Thoracic aorta (tissue), 2 donors: ENCODE data around the gene MEIKIN. TPM values are rescaled to one million over a fixed set of nuclear protein-coding genes. Genes with fewer than 3 reads are reported as not detected.

ENCODE experiments used
- ATAC-seq: fragments of 150-250 bp; one replicate; pipeline ENCODE4 v1.8.0; 2017; ENCODE audit warnings: low read depth; ENCODE audit not compliant: insufficient number of reproducible peaks, low FRiP score
- DNase-seq: peaks from one replicate; pipeline ENCODE4 v3.0.0-alpha.2; 2020; ENCODE audit warnings: low spot score
- H3K27ac ChIP-seq, 2 donors: fragments of 200-600 bp; sonication (generic); 1 replicate in 1 of 2; 2 replicates in 1 of 2; pipeline ENCODE4 v1.5.1; 2016; ENCODE audit warnings: mild to moderate bottlenecking in 2 of 2, moderate library complexity in 2 of 2
- H3K27me3 ChIP-seq: fragments of 200-600 bp; sonication (generic); replicated peaks from 2 replicates; pipeline ENCODE4 v1.6.0; 2016; ENCODE audit warnings: mild to moderate bottlenecking; ENCODE audit not compliant: insufficient read depth
- H3K36me3 ChIP-seq: fragments of 200-600 bp; sonication (generic); one replicate; pipeline ENCODE4 v1.5.1; 2016
- H3K4me1 ChIP-seq, 2 donors: fragments of 200-600 bp; sonication (generic); 1 replicate in 1 of 2; 2 replicates in 1 of 2; pipeline versions ENCODE4 v1.5.1 to v1.6.0; 2016; ENCODE audit warnings: low read depth in 2 of 2, mild to moderate bottlenecking in 1 of 2; ENCODE audit not compliant: control insufficient read depth in 1 of 2
- H3K4me3 ChIP-seq: fragments of 200-600 bp; sonication (generic); 2 replicates; pipeline ENCODE4 v1.5.1; 2016; ENCODE audit warnings: mild to moderate bottlenecking
- H3K9me3 ChIP-seq: fragments of 200-600 bp; sonication (generic); 2 replicates; pipeline ENCODE4 v1.5.1; 2016
- total RNA-seq, 2 donors: library from RNA; depleted of rRNA; stranded (reverse); fragments of >200 nt; gene quantifications; one replicate each; pipeline versions ENCODE4 v1.1.0 to v1.2.3, GENCODE V29; 2016
- TF ChIP-seq, protein P1 (sequence below): fragments of 200-600 bp; sonication (generic); IDR thresholded peaks from one replicate; pipeline ENCODE4 v1.5.1; 2019; ENCODE audit warnings: antibody characterized with exemption

MEIKIN gene
- total RNA-seq, 2 donors from 2014 or later = not detected

DNA sequence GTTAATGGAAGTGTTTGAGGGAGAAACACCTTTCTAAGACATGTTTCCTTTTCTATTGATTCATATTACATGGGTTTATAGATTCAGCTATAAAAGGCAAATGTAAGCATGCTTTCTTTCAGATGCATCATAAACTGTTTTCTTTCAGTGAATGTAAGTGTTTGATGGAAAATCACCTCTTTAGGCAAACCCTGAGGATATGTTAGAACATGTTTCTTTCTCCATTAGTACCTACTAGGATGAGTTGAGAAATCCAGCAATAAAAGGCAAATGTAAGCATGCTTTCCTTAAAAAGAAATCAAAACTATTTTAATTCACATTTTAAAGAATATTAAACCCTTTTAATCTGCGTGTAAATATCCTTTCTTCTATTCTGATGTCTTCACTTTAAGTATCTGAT, 180.2 kb downstream of the MEIKIN start:
- Histone ChIP-seq H3K27ac (no peak overlapping the region), H3K9me3 (no peaks in the 10 kb centered on the region), H3K36me3 (no peaks in the 10 kb centered on the region), H3K27me3 (no peaks in the 10 kb centered on the region), H3K4me1 (peaks cover 14 to 27% of the 10 kb centered on the region in 2 donors), H3K4me3 (no peak overlapping the region)
- TF ChIP-seq, protein P1, sequence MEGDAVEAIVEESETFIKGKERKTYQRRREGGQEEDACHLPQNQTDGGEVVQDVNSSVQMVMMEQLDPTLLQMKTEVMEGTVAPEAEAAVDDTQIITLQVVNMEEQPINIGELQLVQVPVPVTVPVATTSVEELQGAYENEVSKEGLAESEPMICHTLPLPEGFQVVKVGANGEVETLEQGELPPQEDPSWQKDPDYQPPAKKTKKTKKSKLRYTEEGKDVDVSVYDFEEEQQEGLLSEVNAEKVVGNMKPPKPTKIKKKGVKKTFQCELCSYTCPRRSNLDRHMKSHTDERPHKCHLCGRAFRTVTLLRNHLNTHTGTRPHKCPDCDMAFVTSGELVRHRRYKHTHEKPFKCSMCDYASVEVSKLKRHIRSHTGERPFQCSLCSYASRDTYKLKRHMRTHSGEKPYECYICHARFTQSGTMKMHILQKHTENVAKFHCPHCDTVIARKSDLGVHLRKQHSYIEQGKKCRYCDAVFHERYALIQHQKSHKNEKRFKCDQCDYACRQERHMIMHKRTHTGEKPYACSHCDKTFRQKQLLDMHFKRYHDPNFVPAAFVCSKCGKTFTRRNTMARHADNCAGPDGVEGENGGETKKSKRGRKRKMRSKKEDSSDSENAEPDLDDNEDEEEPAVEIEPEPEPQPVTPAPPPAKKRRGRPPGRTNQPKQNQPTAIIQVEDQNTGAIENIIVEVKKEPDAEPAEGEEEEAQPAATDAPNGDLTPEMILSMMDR = no peak
- ATAC-seq = no peak
- DNase-seq = no peak

GRCh38 chr5:131763968-131764367, 181.5 kb downstream of the MEIKIN start:
- ATAC-seq (no peak), DNase-seq (no peak)
- no peaks in the 10 kb centered on the region for H3K36me3 ChIP-seq
- H3K27ac ChIP-seq = no peak overlapping the region
- H3K4me3 ChIP-seq = no peak overlapping the region
- TF ChIP-seq, protein P1 = no peak
- H3K9me3 ChIP-seq = no peaks in the 10 kb centered on the region
- H3K4me1 ChIP-seq = peaks cover 15 to 18% of the 10 kb centered on the region in 2 donors
- H3K27me3 ChIP-seq = no peaks in the 10 kb centered on the region

DNA sequence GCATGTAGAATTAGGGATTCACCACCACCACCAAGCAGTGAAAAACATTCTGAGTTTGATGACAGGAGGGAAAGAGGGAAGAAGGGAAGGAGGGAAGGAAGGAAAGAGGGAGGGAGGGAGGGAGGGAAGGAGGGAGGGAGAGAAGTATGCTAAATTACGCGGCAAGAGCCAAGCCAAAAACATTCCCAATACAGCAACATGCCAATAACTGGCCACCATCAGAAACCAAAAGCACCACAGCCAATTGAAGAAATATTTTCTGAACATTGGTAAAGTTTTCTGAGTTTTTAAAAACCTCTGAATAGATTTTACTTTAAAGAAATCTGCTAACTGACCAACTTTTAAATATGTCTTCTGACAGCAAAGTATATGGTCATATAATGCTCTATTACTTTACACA, 184.7 kb downstream of the MEIKIN start:
- H3K27ac ChIP-seq = no peak overlapping the region
- H3K4me3 ChIP-seq = no peak overlapping the region
- ATAC-seq (no peak), DNase-seq (no peak)
- H3K9me3 ChIP-seq = no peaks in the 10 kb centered on the region
- TF ChIP-seq, protein P1 = no peak
- peaks cover 31 to 33% of the 10 kb centered on the region in 2 donors for H3K4me1 ChIP-seq
- H3K36me3 ChIP-seq = no peaks in the 10 kb centered on the region
- no peaks in the 10 kb centered on the region for H3K27me3 ChIP-seq

- no peaks in the 10 kb centered on the region for H3K36me3 ChIP-seq
- H3K9me3 ChIP-seq = no peaks in the 10 kb centered on the region
- DNase-seq (no peak), ATAC-seq (no peak)
- no peak overlapping the region for H3K4me3 ChIP-seq
- no peak overlapping the region for H3K27ac ChIP-seq
- TF ChIP-seq, protein P1 = no peak
- H3K4me1 ChIP-seq = peaks cover 28 to 31% of the 10 kb centered on the region in 2 donors
- no peaks in the 10 kb centered on the region for H3K27me3 ChIP-seq
Observed at GRCh38 chr5:131759704-131760103, 185.8 kb downstream of the MEIKIN start.

- no peaks in the 10 kb centered on the region for H3K9me3 ChIP-seq
- DNase-seq (no peak), ATAC-seq (no peak)
- H3K36me3 ChIP-seq = no peaks in the 10 kb centered on the region
- no peak overlapping the region for H3K4me3 ChIP-seq
- TF ChIP-seq, protein P1 = no peak
- no peak overlapping the region for H3K27ac ChIP-seq
- H3K4me1 ChIP-seq = peaks cover 28 to 31% of the 10 kb centered on the region in 2 donors
- H3K27me3 ChIP-seq = no peaks in the 10 kb centered on the region
Observed at GRCh38 chr5:131758520-131758900, 187.0 kb downstream of the MEIKIN start.
